ENCODE data around the gene SNAI1.

SNAI1 gene

DNA sequence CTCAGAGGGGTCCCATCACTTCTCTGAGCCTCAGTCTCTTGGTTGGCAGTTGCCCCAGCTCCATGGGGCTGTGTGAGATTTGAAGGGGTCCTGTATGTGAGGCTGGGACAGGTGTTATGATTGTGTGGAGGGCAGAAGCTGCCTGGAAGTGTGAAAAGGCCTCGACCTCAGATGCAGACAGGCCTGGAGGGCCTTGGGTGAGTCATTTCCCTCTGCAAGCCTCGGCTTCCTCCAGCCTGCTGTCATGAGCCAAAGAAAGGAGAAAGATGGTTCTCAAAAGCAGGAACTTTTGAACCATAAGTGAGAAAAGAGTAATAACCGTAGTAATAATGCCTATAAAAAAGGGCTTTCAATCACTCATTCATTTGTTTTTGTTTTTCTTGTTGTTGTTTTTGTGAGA, 37.5 kb downstream of the SNAI1 start:
- TF ChIP-seq, protein P1, sequence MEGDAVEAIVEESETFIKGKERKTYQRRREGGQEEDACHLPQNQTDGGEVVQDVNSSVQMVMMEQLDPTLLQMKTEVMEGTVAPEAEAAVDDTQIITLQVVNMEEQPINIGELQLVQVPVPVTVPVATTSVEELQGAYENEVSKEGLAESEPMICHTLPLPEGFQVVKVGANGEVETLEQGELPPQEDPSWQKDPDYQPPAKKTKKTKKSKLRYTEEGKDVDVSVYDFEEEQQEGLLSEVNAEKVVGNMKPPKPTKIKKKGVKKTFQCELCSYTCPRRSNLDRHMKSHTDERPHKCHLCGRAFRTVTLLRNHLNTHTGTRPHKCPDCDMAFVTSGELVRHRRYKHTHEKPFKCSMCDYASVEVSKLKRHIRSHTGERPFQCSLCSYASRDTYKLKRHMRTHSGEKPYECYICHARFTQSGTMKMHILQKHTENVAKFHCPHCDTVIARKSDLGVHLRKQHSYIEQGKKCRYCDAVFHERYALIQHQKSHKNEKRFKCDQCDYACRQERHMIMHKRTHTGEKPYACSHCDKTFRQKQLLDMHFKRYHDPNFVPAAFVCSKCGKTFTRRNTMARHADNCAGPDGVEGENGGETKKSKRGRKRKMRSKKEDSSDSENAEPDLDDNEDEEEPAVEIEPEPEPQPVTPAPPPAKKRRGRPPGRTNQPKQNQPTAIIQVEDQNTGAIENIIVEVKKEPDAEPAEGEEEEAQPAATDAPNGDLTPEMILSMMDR (IDR thresholded peaks at IDR 0.05), result no peak
- peaks cover 29% of the 10 kb centered on the region for H3K4me1 Mint-ChIP-seq
- DNase-seq, result no peak
- H3K9me3 Mint-ChIP-seq, result no peaks in the 10 kb centered on the region
- no peaks in the 10 kb centered on the region for H3K36me3 Mint-ChIP-seq (ENCODE audit: low read depth)
- H3K27me3 Mint-ChIP-seq (ENCODE audit: low read depth, poor library complexity), result peaks cover 4% of the 10 kb centered on the region
- no peak overlapping the region for H3K27ac Mint-ChIP-seq
- no peak overlapping the region for H3K4me3 Mint-ChIP-seq

DNA sequence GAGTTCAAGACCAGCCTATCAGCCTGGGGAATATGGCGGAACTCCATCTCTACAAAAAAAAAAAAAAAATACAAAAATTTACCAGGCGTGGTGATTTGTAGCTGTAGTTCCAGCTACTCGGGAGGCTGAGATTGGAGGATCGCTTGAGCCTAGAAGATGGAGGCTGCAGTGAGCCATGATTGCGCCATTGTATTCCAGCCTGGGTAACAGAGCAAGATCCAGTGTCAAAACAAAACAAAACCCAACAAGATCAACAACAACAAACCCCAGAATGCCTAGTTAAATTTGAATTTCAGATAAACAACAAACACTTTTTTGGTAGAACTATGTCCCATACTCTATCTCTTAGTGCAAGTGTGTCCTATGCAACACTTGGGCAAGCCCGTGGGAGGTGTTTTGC, 39.9 kb downstream of the SNAI1 start:
- Mint-ChIP-seq H3K27ac (no peak overlapping the region), H3K9me3 (no peaks in the 10 kb centered on the region), H3K4me3 (no peak overlapping the region), H3K4me1 (peaks cover 21% of the 10 kb centered on the region), H3K36me3 (ENCODE audit: low read depth) (no peaks in the 10 kb centered on the region), H3K27me3 (ENCODE audit: low read depth, poor library complexity) (peaks cover 4% of the 10 kb centered on the region)
- TF ChIP-seq, protein P1 (IDR thresholded peaks at IDR 0.05), result no peak
- no peak for DNase-seq

DNA sequence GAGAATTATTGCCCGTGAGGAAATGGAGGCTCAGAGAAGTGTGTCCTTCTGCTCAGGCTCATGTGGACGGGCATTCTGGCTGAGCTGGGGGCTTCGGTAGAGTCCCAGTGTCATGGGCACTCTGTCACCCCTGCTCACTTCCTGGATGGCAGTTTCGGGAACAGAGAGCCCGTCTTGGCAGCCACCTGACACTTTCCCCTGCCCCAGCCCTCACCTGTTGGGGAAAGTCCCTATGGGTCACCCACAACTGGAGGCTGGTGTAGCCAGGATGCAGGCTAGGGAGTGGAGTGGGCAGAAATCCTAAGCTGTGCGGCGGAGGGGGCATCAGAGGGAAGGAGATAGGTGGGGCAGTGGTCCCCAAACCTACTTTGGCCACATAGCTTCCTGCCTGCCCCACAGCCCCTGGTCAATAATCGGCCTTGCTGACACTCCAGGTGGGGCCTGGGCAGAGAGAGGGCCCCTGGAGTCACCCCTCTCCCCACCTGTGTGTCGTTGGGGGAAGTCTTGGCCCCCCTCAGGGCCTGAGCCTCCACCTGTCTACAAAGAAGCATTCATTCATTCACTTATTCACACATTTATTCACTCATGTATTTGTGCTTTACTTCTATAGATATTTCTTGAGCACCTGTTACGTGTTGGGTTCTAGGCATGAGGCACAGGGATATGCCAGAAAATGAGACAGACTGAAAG, 40.5 kb downstream of the SNAI1 start:
- H3K9me3 Mint-ChIP-seq, result no peaks in the 10 kb centered on the region
- no peak overlapping the region for H3K27ac Mint-ChIP-seq
- H3K4me1 Mint-ChIP-seq, result peaks cover 16% of the 10 kb centered on the region
- H3K27me3 Mint-ChIP-seq (ENCODE audit: low read depth, poor library complexity), result peaks cover under 1% of the 10 kb centered on the region
- TF ChIP-seq, protein P1 (IDR thresholded peaks at IDR 0.05), result no peak
- no peak for DNase-seq
- H3K4me3 Mint-ChIP-seq, result no peak overlapping the region
- no peaks in the 10 kb centered on the region for H3K36me3 Mint-ChIP-seq (ENCODE audit: low read depth)

DNA sequence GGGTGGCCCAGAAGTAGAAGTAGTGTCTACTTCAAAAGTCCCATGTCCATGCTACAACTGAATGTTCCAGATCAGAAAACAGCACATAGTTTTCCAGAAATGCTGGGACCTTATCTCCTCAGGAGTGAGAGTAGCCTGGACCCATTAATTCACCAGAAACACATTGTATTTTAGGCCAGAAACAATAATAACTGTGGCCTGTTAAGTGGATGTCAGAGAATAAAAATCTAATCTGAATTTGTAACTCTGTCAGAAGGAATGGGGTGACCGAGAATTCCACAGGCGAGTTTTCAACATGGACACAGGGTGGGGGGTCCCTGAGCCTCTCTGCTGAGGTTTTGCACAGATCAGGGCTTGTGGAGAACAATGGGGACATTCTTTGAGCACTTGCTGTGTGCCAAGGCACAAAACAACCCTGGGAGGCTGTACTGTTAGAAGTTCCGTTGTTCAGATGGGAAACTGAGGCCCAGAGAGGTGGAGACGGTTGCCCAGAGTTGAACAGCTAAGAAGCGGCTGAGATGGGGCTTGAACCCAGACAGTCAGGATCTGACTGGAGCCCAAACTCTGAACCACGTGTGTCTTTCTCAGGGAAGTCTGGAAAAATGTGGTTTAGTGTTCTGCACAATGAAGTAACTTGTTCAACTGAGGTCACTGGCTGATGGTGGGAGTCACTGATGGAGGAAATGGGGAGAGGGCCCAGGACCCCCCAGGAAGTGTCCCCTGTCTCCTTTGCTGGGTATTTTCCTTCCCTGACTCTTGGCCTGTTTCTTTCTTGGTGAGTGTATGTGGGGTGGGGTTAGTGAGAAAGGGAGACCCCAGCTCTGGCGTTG, 44.2 kb downstream of the SNAI1 start:
- TF ChIP-seq, protein P1 (IDR thresholded peaks at IDR 0.05), result no peak
- H3K36me3 Mint-ChIP-seq (ENCODE audit: low read depth), result no peaks in the 10 kb centered on the region
- H3K27ac Mint-ChIP-seq, result no peak overlapping the region
- H3K4me3 Mint-ChIP-seq, result no peak overlapping the region
- DNase-seq, result no peak
- no peaks in the 10 kb centered on the region for H3K9me3 Mint-ChIP-seq
- no peaks in the 10 kb centered on the region for H3K27me3 Mint-ChIP-seq (ENCODE audit: low read depth, poor library complexity)
- H3K4me1 Mint-ChIP-seq, result peaks cover 45% of the 10 kb centered on the region

DNA sequence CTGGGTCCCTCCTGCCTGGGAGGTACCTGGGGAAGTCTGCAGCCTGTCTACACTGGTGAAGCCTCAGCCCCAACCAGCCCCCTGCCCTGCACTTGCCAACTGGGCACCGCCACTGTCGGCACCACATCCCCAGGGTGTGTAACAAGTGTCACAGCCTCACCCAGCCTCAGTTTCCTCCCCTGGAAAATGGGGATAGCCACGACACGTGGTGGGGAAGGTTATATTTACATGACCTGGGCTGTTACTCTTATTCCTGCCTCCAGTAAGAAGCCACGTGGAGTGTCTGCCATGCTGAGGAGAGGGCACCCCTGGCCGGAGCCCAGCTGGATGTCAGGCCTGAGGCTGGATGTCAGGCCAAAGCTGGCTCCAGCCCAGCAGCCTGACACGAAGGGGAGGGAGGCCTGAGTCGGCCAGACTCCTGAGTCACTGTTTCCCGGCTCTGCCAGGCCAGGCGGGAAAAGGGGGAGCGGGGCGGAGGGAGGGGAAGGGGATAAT, 44.9 kb downstream of the SNAI1 start:
- peaks cover 45% of the 10 kb centered on the region for H3K4me1 Mint-ChIP-seq
- no peak overlapping the region for H3K27ac Mint-ChIP-seq
- TF ChIP-seq, protein P1 (IDR thresholded peaks at IDR 0.05), result no peak
- H3K27me3 Mint-ChIP-seq (ENCODE audit: low read depth, poor library complexity), result no peaks in the 10 kb centered on the region
- no peaks in the 10 kb centered on the region for H3K9me3 Mint-ChIP-seq
- no peak overlapping the region for H3K4me3 Mint-ChIP-seq
- DNase-seq, result no peak
- H3K36me3 Mint-ChIP-seq (ENCODE audit: low read depth), result no peaks in the 10 kb centered on the region
